ENCODE measurements around the gene TXLNA.

The TXLNA gene

GRCh38 chr1:32223683-32224082, 44.2 kb downstream of the TXLNA start:
- Histone ChIP-seq H3K4me2 (ENCODE audit: low read length) (peak overlapping the region; percentile 62), H3K27me3 (ENCODE audit: insufficient read depth, low read length) (no peaks in the 10 kb centered on the region), H3K79me2 (ENCODE audit: insufficient read depth, low read length) (peaks cover 15% of the 10 kb centered on the region), H3K9me2 (ENCODE audit: low read depth, low read length) (no peaks in the 10 kb centered on the region), H3K9me3 (ENCODE audit: low read length) (no peaks in the 10 kb centered on the region), H3F3A (ENCODE audit: insufficient read depth, low read length) (no peaks in the 10 kb centered on the region), H3K4me1 (ENCODE audit: insufficient read depth, low read length, severe bottlenecking) (peaks cover 31% of the 10 kb centered on the region), H3K36me3 (ENCODE audit: insufficient read depth, low read length) (peaks cover 43% of the 10 kb centered on the region), H3K27ac (ENCODE audit: low read depth, low read length, poor library complexity, severe bottlenecking) (no peak overlapping the region), H2AFZ (ENCODE audit: low read length) (no peak overlapping the region), H3K9ac (ENCODE audit: low read length) (peak overlapping the region; percentile 84; the same call in 1 of the 2 replicates), H4K20me1 (ENCODE audit: insufficient read depth, low read length) (no peaks in the 10 kb centered on the region), H3K4me3 (ENCODE audit: low read depth, low read length, poor library complexity, severe bottlenecking) (peak overlapping the region; percentile 84)
- TF ChIP-seq, protein P1, sequence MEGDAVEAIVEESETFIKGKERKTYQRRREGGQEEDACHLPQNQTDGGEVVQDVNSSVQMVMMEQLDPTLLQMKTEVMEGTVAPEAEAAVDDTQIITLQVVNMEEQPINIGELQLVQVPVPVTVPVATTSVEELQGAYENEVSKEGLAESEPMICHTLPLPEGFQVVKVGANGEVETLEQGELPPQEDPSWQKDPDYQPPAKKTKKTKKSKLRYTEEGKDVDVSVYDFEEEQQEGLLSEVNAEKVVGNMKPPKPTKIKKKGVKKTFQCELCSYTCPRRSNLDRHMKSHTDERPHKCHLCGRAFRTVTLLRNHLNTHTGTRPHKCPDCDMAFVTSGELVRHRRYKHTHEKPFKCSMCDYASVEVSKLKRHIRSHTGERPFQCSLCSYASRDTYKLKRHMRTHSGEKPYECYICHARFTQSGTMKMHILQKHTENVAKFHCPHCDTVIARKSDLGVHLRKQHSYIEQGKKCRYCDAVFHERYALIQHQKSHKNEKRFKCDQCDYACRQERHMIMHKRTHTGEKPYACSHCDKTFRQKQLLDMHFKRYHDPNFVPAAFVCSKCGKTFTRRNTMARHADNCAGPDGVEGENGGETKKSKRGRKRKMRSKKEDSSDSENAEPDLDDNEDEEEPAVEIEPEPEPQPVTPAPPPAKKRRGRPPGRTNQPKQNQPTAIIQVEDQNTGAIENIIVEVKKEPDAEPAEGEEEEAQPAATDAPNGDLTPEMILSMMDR (IDR thresholded peaks at IDR 0.05; ENCODE audit: low read length), result no peak
- TF ChIP-seq EZH2 (IDR thresholded peaks at IDR 0.05; ENCODE audit: borderline replicate concordance, low read length), result no peak

- no peak overlapping the region for H3K9ac ChIP-seq (ENCODE audit: low read length)
- no peaks in the 10 kb centered on the region for H3K9me3 ChIP-seq (ENCODE audit: low read length)
- peaks cover 49% of the 10 kb centered on the region for H3K36me3 ChIP-seq (ENCODE audit: insufficient read depth, low read length)
- no peaks in the 10 kb centered on the region for H4K20me1 ChIP-seq (ENCODE audit: insufficient read depth, low read length)
- no peaks in the 10 kb centered on the region for H3K27me3 ChIP-seq (ENCODE audit: insufficient read depth, low read length)
- no peaks in the 10 kb centered on the region for H3F3A ChIP-seq (ENCODE audit: insufficient read depth, low read length)
- H3K4me1 ChIP-seq (ENCODE audit: insufficient read depth, low read length, severe bottlenecking), result peaks cover 31% of the 10 kb centered on the region
- H3K4me2 ChIP-seq (ENCODE audit: low read length), result no peak overlapping the region
- H3K27ac ChIP-seq (ENCODE audit: low read depth, low read length, poor library complexity, severe bottlenecking), result no peak overlapping the region
- no peak overlapping the region for H2AFZ ChIP-seq (ENCODE audit: low read length)
- H3K4me3 ChIP-seq (ENCODE audit: low read depth, low read length, poor library complexity, severe bottlenecking), result no peak overlapping the region
- TF ChIP-seq, protein P1 (IDR thresholded peaks at IDR 0.05; ENCODE audit: low read length), result no peak
- no peak for TF ChIP-seq EZH2 (IDR thresholded peaks at IDR 0.05; ENCODE audit: borderline replicate concordance, low read length)
- no peaks in the 10 kb centered on the region for H3K9me2 ChIP-seq (ENCODE audit: low read depth, low read length)
- H3K79me2 ChIP-seq (ENCODE audit: insufficient read depth, low read length), result peaks cover 15% of the 10 kb centered on the region
These were observed 44.8 kb downstream of the TXLNA start for GRCh38 chr1:32224285-32224684.

- Histone ChIP-seq H3K9me3 (ENCODE audit: low read length) (no peaks in the 10 kb centered on the region), H4K20me1 (ENCODE audit: insufficient read depth, low read length) (no peaks in the 10 kb centered on the region), H3K9ac (ENCODE audit: low read length) (no peak overlapping the region), H3K79me2 (ENCODE audit: insufficient read depth, low read length) (peaks cover 2% of the 10 kb centered on the region), H3F3A (ENCODE audit: insufficient read depth, low read length) (no peaks in the 10 kb centered on the region), H3K4me3 (ENCODE audit: low read depth, low read length, poor library complexity, severe bottlenecking) (no peak overlapping the region), H3K4me1 (ENCODE audit: insufficient read depth, low read length, severe bottlenecking) (peaks cover 8% of the 10 kb centered on the region), H3K27me3 (ENCODE audit: insufficient read depth, low read length) (no peaks in the 10 kb centered on the region), H2AFZ (ENCODE audit: low read length) (no peak overlapping the region), H3K9me2 (ENCODE audit: low read depth, low read length) (no peaks in the 10 kb centered on the region), H3K36me3 (ENCODE audit: insufficient read depth, low read length) (peaks cover 72% of the 10 kb centered on the region), H3K4me2 (ENCODE audit: low read length) (no peak overlapping the region), H3K27ac (ENCODE audit: low read depth, low read length, poor library complexity, severe bottlenecking) (no peak overlapping the region)
- TF ChIP-seq, protein P1 (IDR thresholded peaks at IDR 0.05; ENCODE audit: low read length), result no peak
- no peak for TF ChIP-seq EZH2 (IDR thresholded peaks at IDR 0.05; ENCODE audit: borderline replicate concordance, low read length)
These were observed 49.3 kb downstream of the TXLNA start for GRCh38 chr1:32228771-32229170.

All from OCI-LY1 (cell line).